Stimulated activated CD4-positive, alpha-beta T cell treated with anti-CD3 and anti-CD28 coated beads, Interleukin-2, amount 100 ng/mL, for 4 hours (primary cell): ENCODE results near the gene PKM.

ENCODE experiments used
- DNase-seq: peaks from one replicate; pipeline ENCODE4 v3.0.0-alpha.2; 2020; ENCODE audit warnings: low read depth

PKM gene

GRCh38 chr15:72200395-72201237 is 30.4 kb downstream of the PKM start:
- no peak for DNase-seq

GRCh38 chr15:72199721-72200212 is 31.2 kb downstream of the PKM start:
- DNase-seq: peak; percentile 44

GRCh38 chr15:72199205-72199515 is 31.8 kb downstream of the PKM start:
- DNase-seq: no peak

GRCh38 chr15:72198356-72199204 is 32.4 kb downstream of the PKM start:
- DNase-seq: no peak

GRCh38 chr15:72197460-72198355 is 33.3 kb downstream of the PKM start, which contains the start of gene GRAMD2A:
TSS of gene GRAMD2A (minus strand) at chr15:72197787.
- DNase-seq: no peak

GRCh38 chr15:72197041-72197459 is 33.9 kb downstream of the PKM start:
- no peak for DNase-seq

GRCh38 chr15:72196409-72197040 is 34.5 kb downstream of the PKM start:
- DNase-seq: no peak

GRCh38 chr15:72195101-72195511 is 35.9 kb downstream of the PKM start:
- DNase-seq: no peak

GRCh38 chr15:72193836-72194396 is 37.1 kb downstream of the PKM start:
- no peak for DNase-seq

GRCh38 chr15:72192416-72192815 is 38.6 kb downstream of the PKM start:
- no peak for DNase-seq

GRCh38 chr15:72189250-72189902 is 41.6 kb downstream of the PKM start:
- DNase-seq: no peak

GRCh38 chr15:72184165-72184811 is 46.7 kb downstream of the PKM start:
- no peak for DNase-seq

GRCh38 chr15:72183781-72184164 is 47.2 kb downstream of the PKM start:
- no peak for DNase-seq

GRCh38 chr15:72182673-72183072 is 48.3 kb downstream of the PKM start:
- no peak for DNase-seq

- DNase-seq: no peak
Measured at GRCh38 chr15:72182244-72182643, 48.7 kb downstream of the PKM start.

- DNase-seq: no peak
Measured at GRCh38 chr15:72180761-72181324, 50.1 kb downstream of the PKM start.

GRCh38 chr15:72179950-72180581 is 50.9 kb downstream of the PKM start:
- no peak for DNase-seq

GRCh38 chr15:72178976-72179585 is 51.9 kb downstream of the PKM start:
- no peak for DNase-seq

GRCh38 chr15:72176743-72177142 is 54.2 kb downstream of the PKM start:
- DNase-seq: no peak
